Measurements from ENCODE around the gene POGK.

The POGK gene

GRCh38 chr1:166857995-166858394 lies 18.7 kb downstream of the POGK start:
- Histone ChIP-seq H3K9me3 (ENCODE audit: control insufficient read depth, low read length) (no peaks in the 10 kb centered on the region), H3K4me1 (ENCODE audit: control insufficient read depth, insufficient read depth, low read length, poor library complexity, severe bottlenecking) (no peaks in the 10 kb centered on the region), H3K27ac (ENCODE audit: low read depth, low read length, severe bottlenecking) (no peak overlapping the region), H3K36me3 (ENCODE audit: control insufficient read depth, insufficient read depth, low read length) (peaks cover 75% of the 10 kb centered on the region), H3K4me3 (ENCODE audit: extremely low read depth, insufficient read depth, low read length, poor library complexity, severe bottlenecking) (no peak overlapping the region)
- WGBS, 2 experiments (ENCODE audit: insufficient coverage in 2 of 2) = 77 to 90% methylated on average over 3 of the region's 3 CpGs

GRCh38 chr1:166858726-166859419 lies 19.6 kb downstream of the POGK start:
- Histone ChIP-seq H3K4me3 (ENCODE audit: extremely low read depth, insufficient read depth, low read length, poor library complexity, severe bottlenecking) (no peak overlapping the region), H3K36me3 (ENCODE audit: control insufficient read depth, insufficient read depth, low read length) (peaks cover 74% of the 10 kb centered on the region), H3K27ac (ENCODE audit: low read depth, low read length, severe bottlenecking) (no peak overlapping the region), H3K4me1 (ENCODE audit: control insufficient read depth, insufficient read depth, low read length, poor library complexity, severe bottlenecking) (no peaks in the 10 kb centered on the region), H3K9me3 (ENCODE audit: control insufficient read depth, low read length) (no peaks in the 10 kb centered on the region)
- 86 to 91% methylated on average over 4 to 5 of the region's 7 CpGs for WGBS, 2 experiments (ENCODE audit: insufficient coverage in 2 of 2)

- 79 to 81% methylated on average over 3 to 4 of the region's 5 CpGs for WGBS, 2 experiments (ENCODE audit: insufficient coverage in 2 of 2)
- no peaks in the 10 kb centered on the region for H3K9me3 ChIP-seq (ENCODE audit: control insufficient read depth, low read length)
- H3K4me3 ChIP-seq (ENCODE audit: extremely low read depth, insufficient read depth, low read length, poor library complexity, severe bottlenecking) = no peak overlapping the region
- H3K27ac ChIP-seq (ENCODE audit: low read depth, low read length, severe bottlenecking) = no peak overlapping the region
- H3K36me3 ChIP-seq (ENCODE audit: control insufficient read depth, insufficient read depth, low read length) = peaks cover 76% of the 10 kb centered on the region
- H3K4me1 ChIP-seq (ENCODE audit: control insufficient read depth, insufficient read depth, low read length, poor library complexity, severe bottlenecking) = no peaks in the 10 kb centered on the region
Measured at GRCh38 chr1:166859597-166859996, 20.3 kb downstream of the POGK start.

DNA sequence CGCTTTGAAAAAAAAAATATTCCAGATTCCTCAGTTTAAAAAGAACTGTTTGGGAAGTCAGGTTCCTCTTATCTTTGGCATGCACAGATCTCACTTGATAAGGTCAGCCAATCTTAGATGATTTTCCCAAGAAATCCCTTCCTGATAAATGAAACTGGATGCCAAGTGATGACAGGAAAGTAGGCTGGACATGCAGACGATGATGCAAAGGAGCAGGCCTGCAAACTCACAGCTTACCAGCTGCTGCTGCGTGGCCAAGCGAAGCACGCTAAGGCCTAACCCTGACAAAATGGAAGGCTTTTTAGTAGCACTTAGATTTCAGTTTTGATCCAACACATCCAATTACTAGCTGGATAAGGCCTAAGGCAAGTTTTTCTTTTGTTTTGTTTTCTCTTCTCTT lies 26.7 kb downstream of the POGK start:
- no peak overlapping the region for H3K27ac ChIP-seq (ENCODE audit: low read depth, low read length, severe bottlenecking)
- H3K36me3 ChIP-seq (ENCODE audit: control insufficient read depth, insufficient read depth, low read length) = peaks cover 72% of the 10 kb centered on the region
- 95 to 98% methylated on average over 2 to 4 of the region's 5 CpGs for WGBS, 2 experiments (ENCODE audit: insufficient coverage in 2 of 2)
- H3K4me1 ChIP-seq (ENCODE audit: control insufficient read depth, insufficient read depth, low read length, poor library complexity, severe bottlenecking) = no peaks in the 10 kb centered on the region
- H3K4me3 ChIP-seq (ENCODE audit: extremely low read depth, insufficient read depth, low read length, poor library complexity, severe bottlenecking) = no peak overlapping the region
- no peaks in the 10 kb centered on the region for H3K9me3 ChIP-seq (ENCODE audit: control insufficient read depth, low read length)

GRCh38 chr1:166868639-166869038 lies 29.4 kb downstream of the POGK start:
- Histone ChIP-seq H3K27ac (ENCODE audit: low read depth, low read length, severe bottlenecking) (no peak overlapping the region), H3K36me3 (ENCODE audit: control insufficient read depth, insufficient read depth, low read length) (peaks cover 53% of the 10 kb centered on the region), H3K4me1 (ENCODE audit: control insufficient read depth, insufficient read depth, low read length, poor library complexity, severe bottlenecking) (no peaks in the 10 kb centered on the region), H3K4me3 (ENCODE audit: extremely low read depth, insufficient read depth, low read length, poor library complexity, severe bottlenecking) (no peak overlapping the region), H3K9me3 (ENCODE audit: control insufficient read depth, low read length) (no peaks in the 10 kb centered on the region)
- 92 to 94% methylated on average over 3 to 6 of the region's 7 CpGs for WGBS, 2 experiments (ENCODE audit: insufficient coverage in 2 of 2)

DNA sequence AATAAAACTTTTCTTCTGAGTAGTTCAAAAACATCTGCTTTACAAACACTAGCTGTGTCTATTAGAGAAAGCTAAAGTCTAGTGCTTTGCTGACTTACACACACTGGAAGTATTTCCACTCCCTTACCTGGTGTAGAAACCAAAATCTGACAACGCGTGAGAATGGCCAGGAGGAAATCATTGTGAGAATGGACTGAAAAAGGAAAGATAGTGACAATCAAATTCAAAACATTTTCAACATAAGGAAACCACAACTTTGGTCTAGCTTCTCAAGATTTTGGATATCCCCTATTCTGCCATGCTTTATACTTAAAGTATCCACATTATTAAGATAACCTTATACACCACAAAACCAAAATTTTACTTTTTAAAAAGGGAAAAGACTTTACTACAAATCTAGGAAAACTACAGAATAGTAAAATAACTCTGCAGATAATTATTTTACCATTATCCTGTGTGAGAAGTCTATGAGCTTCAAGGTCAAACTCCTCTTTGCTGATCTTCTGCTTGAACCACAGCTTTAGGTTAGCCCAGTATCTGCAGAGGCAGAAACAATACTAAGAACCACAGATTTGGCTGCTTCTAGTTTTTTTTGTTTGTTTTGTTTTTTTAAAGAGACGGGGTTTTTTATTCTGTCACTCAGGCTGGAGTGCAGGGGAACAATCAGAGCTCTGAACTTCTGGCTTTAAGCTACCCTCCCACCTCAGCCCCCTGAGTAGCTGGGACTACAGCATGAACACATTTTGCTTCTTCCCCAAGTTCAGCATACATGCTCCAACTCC lies 30.2 kb downstream of the POGK start:
- no peak overlapping the region for H3K27ac ChIP-seq (ENCODE audit: low read depth, low read length, severe bottlenecking)
- H3K9me3 ChIP-seq (ENCODE audit: control insufficient read depth, low read length) = no peaks in the 10 kb centered on the region
- 20% methylated on average over 1 of the region's 3 CpGs; no CpG with 5 or more reads in 1 of the 2 experiments for WGBS, 2 experiments (ENCODE audit: insufficient coverage in 2 of 2)
- H3K4me3 ChIP-seq (ENCODE audit: extremely low read depth, insufficient read depth, low read length, poor library complexity, severe bottlenecking) = no peak overlapping the region
- H3K36me3 ChIP-seq (ENCODE audit: control insufficient read depth, insufficient read depth, low read length) = peaks cover 46% of the 10 kb centered on the region
- no peaks in the 10 kb centered on the region for H3K4me1 ChIP-seq (ENCODE audit: control insufficient read depth, insufficient read depth, low read length, poor library complexity, severe bottlenecking)

DNA sequence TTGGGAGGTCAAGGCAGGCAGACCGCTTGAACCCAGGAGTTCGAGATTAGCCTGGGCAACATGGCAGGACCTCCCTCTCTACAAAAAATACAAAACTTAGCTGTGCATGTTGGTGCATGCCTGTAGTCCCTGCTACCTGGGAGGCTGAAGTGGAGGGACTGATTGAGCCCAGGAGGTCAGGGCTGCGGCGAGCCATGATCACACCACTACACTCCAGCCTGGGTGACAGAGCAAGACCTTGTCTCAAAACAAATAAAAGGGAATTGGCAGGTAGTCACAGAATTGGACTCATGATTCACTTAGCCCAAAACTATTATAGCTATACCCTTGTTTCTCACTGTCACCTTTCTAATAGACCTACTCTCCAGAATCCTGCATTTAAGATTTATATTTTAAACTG lies 31.3 kb downstream of the POGK start:
- no peaks in the 10 kb centered on the region for H3K9me3 ChIP-seq (ENCODE audit: control insufficient read depth, low read length)
- no peak overlapping the region for H3K27ac ChIP-seq (ENCODE audit: low read depth, low read length, severe bottlenecking)
- WGBS, 2 experiments (ENCODE audit: insufficient coverage in 2 of 2) = 92% methylated on average over 4 of the region's 4 CpGs; no CpG with 5 or more reads in 1 of the 2 experiments
- no peak overlapping the region for H3K4me3 ChIP-seq (ENCODE audit: extremely low read depth, insufficient read depth, low read length, poor library complexity, severe bottlenecking)
- no peaks in the 10 kb centered on the region for H3K4me1 ChIP-seq (ENCODE audit: control insufficient read depth, insufficient read depth, low read length, poor library complexity, severe bottlenecking)
- peaks cover 35% of the 10 kb centered on the region for H3K36me3 ChIP-seq (ENCODE audit: control insufficient read depth, insufficient read depth, low read length)

GRCh38 chr1:166874464-166874863 lies 35.2 kb downstream of the POGK start:
- Histone ChIP-seq H3K36me3 (ENCODE audit: control insufficient read depth, insufficient read depth, low read length) (peaks cover under 1% of the 10 kb centered on the region), H3K4me1 (ENCODE audit: control insufficient read depth, insufficient read depth, low read length, poor library complexity, severe bottlenecking) (no peaks in the 10 kb centered on the region), H3K27ac (ENCODE audit: low read depth, low read length, severe bottlenecking) (no peak overlapping the region), H3K9me3 (ENCODE audit: control insufficient read depth, low read length) (no peaks in the 10 kb centered on the region), H3K4me3 (ENCODE audit: extremely low read depth, insufficient read depth, low read length, poor library complexity, severe bottlenecking) (no peak overlapping the region)
- 93 to 96% methylated on average over 6 of the region's 8 CpGs for WGBS, 2 experiments (ENCODE audit: insufficient coverage in 2 of 2)

- no peaks in the 10 kb centered on the region for H3K36me3 ChIP-seq (ENCODE audit: control insufficient read depth, insufficient read depth, low read length)
- WGBS, 2 experiments (ENCODE audit: insufficient coverage in 2 of 2) = 18 to 36% methylated on average over 4 to 5 of the region's 8 CpGs
Measured at GRCh38 chr1:166875302-166875733, 36.0 kb downstream of the POGK start.

GRCh38 chr1:166875734-166876539 lies 36.7 kb downstream of the POGK start, which contains the start of gene TADA1:
TSS of gene TADA1 (minus strand) at chr1:166876264. CDS start at chr1:166876233, 31 bp downstream.
- 0 to 1% methylated on average over 63 to 73 of the region's 84 CpGs for WGBS, 2 experiments (ENCODE audit: insufficient coverage in 2 of 2)
- no peaks in the 10 kb centered on the region for H3K4me1 ChIP-seq (ENCODE audit: control insufficient read depth, insufficient read depth, low read length, poor library complexity, severe bottlenecking)
- H3K4me3 ChIP-seq (ENCODE audit: extremely low read depth, insufficient read depth, low read length, poor library complexity, severe bottlenecking) = peak within 1 kb of the TSS; percentile 69
- no peaks in the 10 kb centered on the region for H3K9me3 ChIP-seq (ENCODE audit: control insufficient read depth, low read length)
- peak within 1 kb of the TSS; percentile 93 for H3K27ac ChIP-seq (ENCODE audit: low read depth, low read length, severe bottlenecking)
- H3K36me3 ChIP-seq (ENCODE audit: control insufficient read depth, insufficient read depth, low read length) = no peaks in the 10 kb centered on the region

More at GRCh38 chr1:166875302-166875733, 36.0 kb downstream of the POGK start:
- Histone ChIP-seq H3K4me1 (ENCODE audit: control insufficient read depth, insufficient read depth, low read length, poor library complexity, severe bottlenecking) (no peaks in the 10 kb centered on the region), H3K27ac (ENCODE audit: low read depth, low read length, severe bottlenecking) (peak overlapping the region; percentile 93), H3K9me3 (ENCODE audit: control insufficient read depth, low read length) (no peaks in the 10 kb centered on the region), H3K4me3 (ENCODE audit: extremely low read depth, insufficient read depth, low read length, poor library complexity, severe bottlenecking) (peak overlapping the region; percentile 69)

Measured in mesodermal cell (in vitro differentiated cells).